ENCODE data around the gene COL11A2.
"Not testable (repeated sequence)": the region's sequence is repeated elsewhere in the genome, so short reads cannot be mapped to it uniquely, and the experiment has no call there.

COL11A2 gene

DNA sequence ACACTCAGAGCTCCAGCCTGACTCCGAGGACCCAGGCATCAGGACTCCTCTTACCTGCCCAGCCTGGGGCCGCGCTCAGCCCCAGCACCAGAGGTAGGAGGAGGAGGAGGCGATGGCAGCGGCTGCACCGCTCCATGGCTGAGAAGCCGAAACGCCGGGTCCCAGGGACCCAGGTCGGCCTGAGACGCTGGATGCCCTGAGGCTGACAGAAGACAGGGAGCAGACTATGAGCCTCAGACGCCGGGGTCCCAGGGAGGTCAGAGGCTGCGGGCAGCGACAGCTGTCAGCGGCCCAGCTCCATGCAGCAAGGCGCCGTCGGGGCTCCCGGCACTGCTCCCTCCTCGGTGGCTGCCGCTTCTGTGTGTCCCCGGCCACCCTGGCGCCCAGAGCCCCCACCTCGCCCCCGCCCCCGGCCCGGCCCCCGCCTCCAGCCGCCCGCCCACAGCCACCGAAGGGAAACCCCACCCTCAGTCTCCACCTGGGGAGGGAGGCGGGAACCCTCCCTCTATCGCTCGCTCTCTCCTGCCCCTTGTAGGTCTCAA, at the start of gene COL11A2:
Gene COL11A2, minus strand, starts transcription at position 363 of the 542 bp plus-strand sequence. Its CDS starts 227 bp downstream, at position 136.
- no peak for DNase-seq

DNA sequence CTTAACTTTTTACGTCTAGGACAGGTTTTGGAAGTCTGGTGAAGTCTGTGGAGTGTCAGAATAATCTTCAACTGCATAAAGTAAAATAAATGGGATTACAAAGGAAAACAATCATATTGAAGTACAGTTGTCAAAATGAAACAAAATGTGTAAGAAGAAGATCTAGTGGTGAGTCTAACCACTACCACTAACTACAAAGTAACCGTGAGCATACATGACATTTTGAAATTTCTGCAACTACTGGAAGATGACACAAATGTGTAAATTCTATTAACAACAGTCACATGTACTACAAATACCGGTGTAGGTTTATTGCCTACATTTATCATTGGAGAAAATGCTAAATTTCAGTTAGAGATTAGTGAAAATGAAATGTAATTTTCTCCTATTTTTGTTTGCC, 49.7 kb upstream of the COL11A2 start:
- no peak for DNase-seq

DNA sequence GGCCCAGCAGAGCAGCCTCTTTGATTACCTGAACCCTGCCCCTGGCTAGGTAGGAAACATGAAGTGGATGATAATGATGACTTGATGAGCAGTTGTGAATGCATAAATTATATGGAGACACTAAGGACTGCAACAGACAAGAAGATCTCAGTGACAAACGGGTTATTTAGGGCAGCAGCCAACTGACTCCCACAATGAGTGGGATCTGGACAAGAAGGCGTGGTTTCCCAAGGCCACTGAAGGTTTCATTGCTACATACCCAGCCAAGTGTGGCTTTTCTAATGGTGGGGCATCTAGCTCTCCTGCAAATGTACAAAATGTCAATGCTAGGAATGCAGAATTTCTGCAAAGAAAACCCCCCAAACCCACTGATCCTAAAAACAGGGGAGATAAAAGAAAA, 45.5 kb upstream of the COL11A2 start:
- DNase-seq = no peak

DNA sequence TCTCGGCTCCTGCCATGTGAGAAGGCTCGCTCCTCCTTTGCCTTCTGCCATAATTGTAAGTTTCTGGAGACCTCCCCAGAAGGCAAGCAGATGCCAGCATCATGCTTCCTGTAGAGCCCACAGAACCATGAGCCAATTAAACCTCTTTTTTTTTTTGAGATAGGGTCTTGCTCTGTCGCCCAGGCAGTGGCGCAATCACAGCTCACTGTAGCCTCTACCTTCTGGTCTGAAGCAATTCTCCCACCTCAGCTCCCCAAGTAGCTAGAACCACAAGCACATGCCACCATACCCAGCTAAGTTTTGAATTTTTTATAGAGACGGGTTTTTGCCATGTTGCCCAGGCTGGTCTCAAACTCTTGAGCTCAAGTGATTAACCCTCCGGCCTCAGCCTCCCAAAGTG, 44.6 kb upstream of the COL11A2 start:
- DNase-seq = no peak

DNA sequence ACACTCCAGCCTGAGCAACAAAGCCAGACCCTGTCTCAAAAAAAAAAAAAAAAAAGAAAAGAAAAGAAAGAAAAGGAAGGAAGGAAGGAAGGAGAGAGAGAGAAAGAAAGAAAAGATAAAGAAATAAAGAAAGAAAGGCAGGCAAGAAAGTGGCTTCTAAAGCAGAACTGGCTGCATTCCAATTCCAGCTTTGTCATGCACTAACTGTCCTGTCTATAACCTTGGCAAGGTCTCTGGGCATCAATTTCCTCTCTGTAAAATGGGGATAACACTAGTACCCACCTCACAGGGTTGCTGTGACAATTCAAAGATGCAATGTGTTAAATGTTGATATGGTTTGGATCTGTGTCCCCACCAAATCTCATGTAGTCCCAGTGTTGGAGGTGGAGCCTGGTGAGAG, 44.1 kb upstream of the COL11A2 start:
- no peak for DNase-seq

DNA sequence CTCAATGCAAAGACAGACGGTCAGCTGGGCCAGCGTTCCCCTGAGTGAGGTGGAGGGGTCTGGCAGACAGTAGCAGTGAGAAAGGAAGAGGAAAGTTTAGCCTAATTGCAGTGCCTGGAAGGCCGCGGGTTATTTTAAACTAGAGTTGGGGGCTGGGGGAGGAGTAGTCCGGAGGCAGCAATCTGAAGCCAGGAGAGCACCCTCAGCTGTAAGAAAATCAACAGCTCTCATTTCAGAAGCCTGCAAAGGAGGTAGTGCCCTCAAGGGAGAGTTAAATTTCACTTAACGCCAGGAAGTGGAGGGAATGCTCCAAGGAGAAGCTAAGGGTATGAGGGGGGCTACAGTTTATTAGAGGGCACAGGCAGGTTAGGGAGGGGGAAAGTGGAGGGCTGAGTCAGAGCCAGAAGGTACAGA, 43.0 kb upstream of the COL11A2 start:
- no peak for DNase-seq

DNA sequence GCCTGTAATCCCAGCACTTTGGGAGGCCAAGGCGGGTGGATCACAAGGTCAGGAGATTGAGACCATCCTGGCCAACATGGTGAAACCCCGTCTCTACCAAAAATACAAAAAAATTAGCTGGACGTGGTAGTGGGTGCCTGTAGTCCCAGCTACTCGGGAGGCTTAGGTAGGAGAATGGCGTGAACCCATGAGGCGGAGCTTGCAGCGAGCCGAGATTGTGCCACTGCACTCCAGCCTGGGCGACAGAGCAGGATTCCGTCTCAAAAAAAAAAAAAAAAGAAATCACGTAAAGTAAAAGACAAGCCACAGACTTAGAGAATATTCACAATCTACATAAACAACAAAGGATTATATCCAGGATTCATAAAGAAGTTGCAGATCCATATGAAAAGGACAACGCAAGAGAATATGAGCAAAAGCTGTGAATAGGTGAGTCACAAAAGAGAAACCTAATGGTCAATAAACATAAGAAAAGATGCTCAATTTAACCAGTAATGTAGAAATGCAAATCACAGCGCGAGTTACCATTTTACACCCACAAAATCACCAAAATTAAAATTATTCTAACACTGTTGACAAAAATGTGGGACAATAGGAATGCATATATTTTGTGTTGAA, 34.3 kb upstream of the COL11A2 start:
- not testable (repeated sequence) for DNase-seq

DNA sequence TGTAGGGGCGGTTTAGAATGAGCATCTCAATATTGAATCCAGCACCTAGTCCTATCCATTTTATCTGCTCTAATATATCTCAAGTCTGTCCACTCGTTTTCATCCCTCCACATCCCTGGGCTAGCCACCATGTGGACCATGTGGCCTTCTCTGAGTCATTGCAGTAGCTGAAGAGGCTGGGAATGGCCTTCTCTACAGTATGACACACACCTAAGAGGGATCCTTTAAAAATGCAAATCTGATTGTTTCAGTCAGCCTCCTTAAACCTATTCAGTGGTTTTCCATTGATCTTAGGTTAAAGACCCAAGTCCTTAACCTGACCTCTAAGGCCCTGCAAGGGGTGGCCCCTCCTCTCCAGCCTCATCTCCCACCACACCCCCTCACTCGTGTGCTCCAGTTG, 25.4 kb upstream of the COL11A2 start:
- no peak for DNase-seq

DNA sequence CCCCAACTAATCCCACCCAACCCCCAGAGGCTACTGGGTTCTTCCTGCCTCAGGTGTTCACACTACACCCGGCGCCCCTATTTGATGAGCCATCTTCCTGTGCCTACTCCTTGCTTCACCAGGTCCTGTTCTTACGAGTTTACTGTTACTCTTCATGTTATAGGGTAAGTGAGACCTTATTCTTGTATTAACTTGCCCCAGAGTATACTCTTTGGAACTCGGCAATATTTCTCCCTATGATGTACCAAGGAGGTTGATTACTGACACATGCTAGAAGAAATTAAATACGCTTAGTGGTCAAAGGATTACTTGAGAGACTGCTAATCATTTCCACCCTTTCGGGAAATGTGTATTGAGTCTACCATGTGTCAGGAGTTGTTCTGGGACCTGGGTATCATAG, 25.0 kb upstream of the COL11A2 start:
- DNase-seq = no peak

DNA sequence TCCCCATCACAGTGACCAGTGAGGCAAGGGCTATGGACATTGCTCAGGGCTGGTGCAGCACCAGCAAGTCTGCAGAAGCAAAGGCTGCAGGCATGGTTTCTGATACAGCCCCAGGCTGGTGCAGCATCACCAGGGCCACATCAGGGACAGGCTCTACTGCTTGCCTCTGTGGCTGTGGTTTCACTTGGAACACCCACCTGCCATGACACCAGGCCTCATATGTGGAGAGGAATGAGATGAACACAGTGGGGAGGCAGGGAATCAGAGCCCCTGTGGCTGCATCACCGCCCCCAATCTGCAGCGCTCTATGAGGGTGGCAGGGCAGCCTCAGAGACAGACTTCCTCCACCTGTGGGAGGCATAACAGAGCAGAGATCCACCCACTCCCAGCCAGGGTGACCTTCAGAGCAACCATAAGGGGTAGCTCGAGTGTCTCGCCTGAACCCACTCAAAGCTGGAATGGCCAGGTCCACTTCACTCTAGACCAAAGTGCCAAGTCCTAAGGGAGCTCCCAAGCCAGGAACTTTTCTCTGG, 23.9 kb upstream of the COL11A2 start:
- DNase-seq = no peak

DNA sequence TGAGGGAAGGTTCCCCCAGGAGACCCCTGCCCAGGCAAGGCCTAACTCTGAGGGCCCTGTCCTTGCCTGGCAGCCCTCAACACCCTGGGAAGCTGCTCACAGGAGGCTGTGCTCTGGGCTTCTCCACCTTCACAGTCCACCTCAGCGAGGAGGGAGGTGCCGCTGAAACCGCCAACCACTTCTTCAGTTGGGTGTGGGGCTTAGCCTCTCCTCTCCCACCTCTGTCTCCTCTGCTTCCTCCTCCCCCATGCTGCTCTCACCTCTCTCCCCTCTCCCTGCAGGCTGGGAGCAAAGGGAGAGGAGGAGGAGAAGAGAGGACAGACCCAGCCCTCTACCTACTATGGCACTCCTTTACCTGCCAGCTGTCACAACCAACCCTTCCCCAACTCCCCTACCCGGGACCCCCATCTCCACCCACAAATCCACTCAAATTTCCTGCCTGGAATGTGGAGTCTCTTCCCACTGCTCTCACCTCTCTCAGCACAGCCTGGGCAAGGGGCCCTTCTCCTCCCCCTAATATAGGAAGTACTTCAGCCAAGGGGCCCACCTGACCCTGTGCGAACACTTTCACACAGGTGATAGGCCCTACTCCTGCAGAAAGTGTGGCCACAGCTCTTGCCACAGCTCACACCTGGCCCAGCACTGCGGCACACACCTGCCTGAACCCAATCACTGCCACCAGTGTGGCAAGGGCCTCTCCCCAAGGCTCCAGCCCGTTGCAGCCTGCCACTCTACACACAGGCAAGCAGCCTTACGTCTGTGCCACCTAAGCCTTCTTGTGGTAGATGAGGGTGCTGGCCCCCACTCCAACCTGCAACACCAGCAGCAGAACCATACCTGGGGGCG, 23.2 kb upstream of the COL11A2 start:
- no peak for DNase-seq

DNA sequence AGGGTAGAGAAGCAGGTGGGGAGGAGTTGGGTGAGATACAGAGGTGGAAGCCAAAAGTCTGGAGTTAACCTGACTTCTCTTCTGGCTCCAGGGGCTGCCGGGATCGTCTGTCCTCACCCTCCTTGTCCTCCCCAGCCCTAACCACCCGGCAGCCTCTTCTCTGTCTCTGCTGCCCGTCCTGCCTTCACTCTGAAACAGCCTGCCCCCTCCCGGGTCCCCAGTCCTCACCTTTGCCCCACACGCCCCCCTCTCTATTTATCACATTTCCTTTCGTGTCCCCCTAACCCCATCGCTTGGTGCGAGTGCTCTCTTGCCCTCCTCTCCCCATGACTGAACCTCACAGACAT, 21.7 kb upstream of the COL11A2 start:
- no peak for DNase-seq

DNA sequence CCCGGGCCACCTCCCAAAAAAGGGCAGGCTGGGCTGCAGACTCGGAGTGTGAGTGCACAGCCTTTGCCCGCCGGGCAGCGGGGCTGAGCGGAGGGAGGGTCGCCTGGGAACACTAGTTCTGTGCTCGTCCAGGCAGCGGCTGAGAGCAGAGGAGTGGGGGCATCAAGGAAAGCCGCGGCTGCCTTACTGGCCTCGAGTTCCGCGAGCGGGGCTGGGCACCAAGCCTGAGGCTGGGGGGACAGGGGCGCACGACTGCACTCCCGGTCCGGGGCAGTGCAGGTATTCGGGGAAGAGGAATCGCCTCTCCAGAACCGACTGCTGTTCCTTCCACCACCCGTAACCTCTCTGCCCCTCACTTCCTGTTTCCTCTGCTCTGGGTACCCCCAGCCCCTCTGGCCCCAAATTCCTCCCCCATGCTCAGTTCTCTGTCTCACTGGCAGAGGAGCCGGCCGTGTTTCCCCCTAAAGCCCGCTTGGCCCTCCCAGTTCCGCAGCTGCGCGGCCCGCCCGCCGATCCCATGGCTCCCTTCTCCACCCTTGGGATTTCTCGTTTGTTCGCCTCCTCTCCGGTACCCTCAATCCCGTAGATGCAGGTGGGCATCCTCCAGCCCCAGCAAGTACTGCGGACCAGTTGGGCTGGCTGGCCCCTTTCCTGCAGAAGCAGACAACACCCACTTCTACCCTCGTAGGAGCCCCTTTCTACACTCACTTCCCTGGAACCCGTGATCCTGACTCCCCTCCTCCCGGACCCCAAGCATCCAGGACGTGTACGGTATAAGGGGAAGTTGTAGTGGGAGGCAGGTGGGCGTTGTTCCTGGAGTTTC, 21.1 kb upstream of the COL11A2 start:
- DNase-seq = no peak

DNA sequence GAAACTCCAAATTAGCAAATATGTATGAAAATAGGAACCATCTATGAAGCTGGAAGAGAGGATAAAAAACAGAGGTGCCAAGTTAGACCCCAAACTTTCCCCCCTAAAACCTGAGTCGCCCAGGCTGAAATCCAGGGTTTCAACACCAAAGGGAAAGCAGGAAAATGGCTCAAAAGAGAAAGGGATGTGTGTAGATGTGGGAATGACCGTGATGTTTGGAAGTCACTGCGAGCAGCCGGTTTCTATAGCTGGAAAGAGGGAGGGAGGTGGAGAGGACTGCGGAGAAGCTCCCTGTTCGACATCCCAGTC, 20.5 kb upstream of the COL11A2 start:
- DNase-seq = no peak

DNA sequence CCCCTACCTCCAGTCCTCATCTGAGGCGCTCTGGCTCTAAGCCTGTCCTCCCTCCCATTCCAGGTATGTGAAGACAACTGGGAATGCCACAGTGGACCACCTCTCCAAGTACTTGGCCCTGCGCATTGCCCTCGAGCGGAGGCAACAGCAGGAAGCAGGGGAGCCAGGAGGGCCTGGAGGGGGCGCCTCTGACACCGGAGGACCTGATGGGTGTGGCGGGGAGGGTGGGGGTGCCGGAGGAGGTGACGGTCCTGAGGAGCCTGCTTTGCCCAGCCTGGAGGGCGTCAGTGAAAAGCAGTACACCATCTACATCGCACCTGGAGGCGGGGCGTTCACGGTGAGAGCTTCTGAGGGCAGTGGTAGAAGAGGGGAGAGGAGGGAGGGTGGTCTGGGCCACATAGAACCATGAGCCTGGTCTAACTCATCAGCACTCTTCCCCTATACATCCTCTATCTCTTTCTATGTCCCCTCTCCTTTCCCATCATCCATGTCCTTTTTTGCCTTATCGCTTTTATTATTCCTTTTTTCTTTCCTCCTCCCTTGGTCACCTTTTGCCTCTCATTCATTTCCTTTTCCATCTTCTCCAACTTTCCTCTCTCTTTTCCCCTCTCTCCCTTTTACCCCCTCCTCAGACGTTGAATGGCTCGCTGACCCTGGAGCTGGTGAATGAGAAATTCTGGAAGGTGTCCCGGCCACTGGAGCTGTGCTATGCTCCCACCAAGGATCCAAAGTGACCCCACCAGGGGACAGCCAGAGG, 19.6 kb upstream of the COL11A2 start:
- no peak for DNase-seq

DNA sequence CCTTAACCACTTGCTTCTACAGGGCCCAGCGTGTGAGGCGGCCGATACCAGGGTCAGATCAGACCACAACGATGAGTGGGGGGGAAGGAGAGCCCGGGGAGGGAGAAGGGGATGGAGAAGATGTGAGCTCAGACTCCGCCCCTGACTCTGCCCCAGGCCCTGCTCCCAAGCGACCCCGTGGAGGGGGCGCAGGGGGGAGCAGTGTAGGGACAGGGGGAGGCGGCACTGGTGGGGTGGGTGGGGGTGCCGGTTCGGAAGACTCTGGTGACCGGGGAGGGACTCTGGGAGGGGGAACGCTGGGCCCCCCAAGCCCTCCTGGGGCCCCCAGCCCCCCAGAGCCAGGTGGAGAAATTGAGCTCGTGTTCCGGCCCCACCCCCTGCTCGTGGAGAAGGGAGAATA, 18.9 kb upstream of the COL11A2 start:
- DNase-seq = no peak

DNA sequence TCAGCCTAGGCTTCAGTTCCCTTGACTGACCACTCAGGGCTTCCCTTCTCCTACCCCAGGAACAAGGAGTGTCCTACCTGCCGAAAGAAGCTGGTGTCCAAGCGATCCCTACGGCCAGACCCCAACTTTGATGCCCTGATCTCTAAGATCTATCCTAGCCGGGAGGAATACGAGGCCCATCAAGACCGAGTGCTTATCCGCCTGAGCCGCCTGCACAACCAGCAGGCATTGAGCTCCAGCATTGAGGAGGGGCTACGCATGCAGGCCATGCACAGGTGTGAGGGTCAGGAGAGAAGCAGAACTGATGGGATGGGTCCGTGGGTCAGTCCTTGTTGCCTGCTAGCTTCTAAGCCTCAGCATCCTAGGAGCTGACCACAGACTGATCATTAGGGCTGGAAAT, 17.6 kb upstream of the COL11A2 start:
- DNase-seq = no peak

DNA sequence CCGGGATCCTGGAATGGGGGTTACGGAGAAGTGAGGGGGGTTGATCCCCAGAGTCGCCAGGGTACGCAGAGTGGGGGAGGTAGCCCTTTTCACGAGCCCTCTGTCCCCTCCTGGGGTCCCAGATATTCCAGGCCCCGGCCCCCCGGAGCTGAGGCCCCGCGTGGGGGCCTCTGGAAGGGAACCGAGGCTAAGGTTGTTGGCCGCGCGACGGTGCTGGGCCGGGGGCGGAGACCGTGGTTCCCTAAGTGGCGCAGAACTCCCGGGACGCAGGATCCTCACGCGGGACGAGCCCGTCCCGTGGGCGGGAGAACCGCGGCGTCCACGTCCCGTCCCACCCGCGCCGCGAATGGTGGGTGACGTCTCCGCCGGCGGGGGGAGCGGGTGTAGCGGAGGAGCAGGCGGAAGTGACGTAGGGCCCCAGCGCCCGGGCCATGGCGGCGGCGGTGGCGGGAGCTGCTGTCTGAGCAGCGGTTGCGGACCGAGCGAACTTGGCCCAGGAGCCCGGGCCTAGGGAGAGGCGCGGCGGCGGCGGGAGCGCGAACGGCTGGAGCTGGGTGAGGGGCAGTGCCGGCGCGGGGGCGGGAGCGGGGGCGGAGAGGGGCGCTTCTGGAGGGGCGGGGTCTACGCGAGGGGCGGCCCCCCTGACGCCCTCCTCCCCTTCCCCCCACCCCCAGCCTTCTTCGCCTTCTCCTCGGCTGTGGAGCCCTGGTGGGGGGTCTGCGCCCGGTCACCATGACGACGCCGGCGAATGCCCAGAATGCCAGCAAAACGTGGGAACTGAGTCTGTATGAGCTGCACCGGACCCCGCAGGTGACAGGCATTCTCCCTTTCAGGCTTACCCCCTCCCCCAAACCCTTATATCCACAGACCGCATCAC, 16.1 kb upstream of the COL11A2 start, which contains the start of gene RING1:
Gene RING1, plus strand, starts transcription at position 410 of the 877 bp plus-strand sequence. Its CDS starts 323 bp downstream, at position 733.
- DNase-seq = peak; percentile 51

DNA sequence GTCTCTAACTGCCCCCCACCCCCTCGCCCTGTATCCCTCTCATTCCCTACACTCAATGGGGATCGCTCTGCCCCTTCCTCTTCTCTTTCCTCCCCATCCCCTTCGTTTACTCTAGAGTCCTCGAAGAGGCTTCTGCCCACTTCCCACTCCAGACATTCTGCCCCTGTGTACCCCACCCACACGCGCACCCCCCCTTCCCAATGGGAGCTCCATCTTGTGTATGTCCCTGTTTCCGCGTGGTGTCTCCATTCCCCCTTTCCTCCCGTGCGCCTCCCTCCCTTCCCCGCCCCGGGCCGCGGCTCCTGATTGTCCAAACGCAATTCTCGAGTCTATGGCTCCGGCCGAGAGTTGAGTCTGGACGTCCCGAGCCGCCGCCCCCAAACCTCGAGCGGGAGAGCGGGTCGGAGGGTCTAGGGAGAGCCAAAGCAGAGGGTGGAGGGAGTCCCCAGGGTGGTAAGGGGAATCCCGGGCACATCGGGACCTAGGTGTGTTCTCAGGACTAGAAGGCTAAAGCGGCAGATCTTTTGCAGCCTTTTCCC, 15.4 kb upstream of the COL11A2 start:
- DNase-seq = no peak

DNA sequence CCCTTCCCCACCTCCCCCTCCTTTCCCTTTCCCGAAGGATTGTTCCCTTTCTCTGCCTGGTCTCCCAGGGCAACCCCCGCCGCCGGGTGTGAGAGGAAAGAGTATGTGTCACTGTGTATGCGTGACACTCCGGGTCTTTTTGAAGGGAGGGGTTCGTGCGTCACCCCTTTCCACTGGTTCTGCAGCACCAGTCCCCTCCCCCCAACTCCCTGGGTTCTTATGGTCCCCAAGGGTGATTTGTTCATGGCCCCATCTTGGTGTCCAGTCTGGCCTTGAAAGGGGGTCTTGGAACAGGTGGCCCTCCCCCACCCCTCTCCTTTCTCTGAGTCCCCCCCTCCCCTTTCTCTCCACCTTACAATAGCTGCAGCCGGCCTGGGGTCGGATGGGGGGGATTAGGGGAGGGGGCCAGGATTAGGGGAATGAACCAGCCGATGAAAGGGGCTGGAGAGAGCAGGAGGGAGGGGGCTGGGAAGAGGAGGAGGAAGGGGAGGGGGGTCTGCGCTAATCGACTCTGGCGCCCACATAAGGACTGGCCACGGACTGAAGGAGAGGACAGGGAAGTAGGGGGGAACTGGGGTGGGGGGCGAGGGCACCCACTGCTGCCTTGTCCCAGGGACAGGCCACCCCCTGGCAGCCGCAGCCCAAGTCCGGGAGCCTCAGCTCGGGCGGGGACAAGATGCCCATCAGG, 14.7 kb upstream of the COL11A2 start:
- no peak for DNase-seq

Measured in cortex of kidney (tissue), 1 donor.